Uterus (tissue), 2 donors: ENCODE results near the gene PDK2.

Experiments used
- POLR2A ChIP-seq, 2 donors: fragments of 450-650 bp; IDR thresholded peaks; one replicate each; pipeline ENCODE4 v1.6.1; 2016; ENCODE audit warnings: antibody characterized with exemption in 2 of 2, mild to moderate bottlenecking in 1 of 2, moderate library complexity in 1 of 2
- TF ChIP-seq, protein P1 (sequence below), 4 experiments: fragments of 200-600 bp in 2 of 4; fragments of 450-650 bp in 2 of 4; sonication (generic) in 2 of 4; IDR thresholded peaks; one replicate each; pipeline ENCODE4 v1.5.1; 2016 to 2019; ENCODE audit warnings: antibody characterized with exemption in 4 of 4, mild to moderate bottlenecking in 2 of 4, moderate library complexity in 1 of 4

GRCh38 chr17:50120475-50121253, 25.5 kb downstream of the PDK2 start:
- TF ChIP-seq, protein P1, sequence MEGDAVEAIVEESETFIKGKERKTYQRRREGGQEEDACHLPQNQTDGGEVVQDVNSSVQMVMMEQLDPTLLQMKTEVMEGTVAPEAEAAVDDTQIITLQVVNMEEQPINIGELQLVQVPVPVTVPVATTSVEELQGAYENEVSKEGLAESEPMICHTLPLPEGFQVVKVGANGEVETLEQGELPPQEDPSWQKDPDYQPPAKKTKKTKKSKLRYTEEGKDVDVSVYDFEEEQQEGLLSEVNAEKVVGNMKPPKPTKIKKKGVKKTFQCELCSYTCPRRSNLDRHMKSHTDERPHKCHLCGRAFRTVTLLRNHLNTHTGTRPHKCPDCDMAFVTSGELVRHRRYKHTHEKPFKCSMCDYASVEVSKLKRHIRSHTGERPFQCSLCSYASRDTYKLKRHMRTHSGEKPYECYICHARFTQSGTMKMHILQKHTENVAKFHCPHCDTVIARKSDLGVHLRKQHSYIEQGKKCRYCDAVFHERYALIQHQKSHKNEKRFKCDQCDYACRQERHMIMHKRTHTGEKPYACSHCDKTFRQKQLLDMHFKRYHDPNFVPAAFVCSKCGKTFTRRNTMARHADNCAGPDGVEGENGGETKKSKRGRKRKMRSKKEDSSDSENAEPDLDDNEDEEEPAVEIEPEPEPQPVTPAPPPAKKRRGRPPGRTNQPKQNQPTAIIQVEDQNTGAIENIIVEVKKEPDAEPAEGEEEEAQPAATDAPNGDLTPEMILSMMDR (IDR thresholded peaks at IDR 0.05), result no peak
- no peak for TF ChIP-seq POLR2A (IDR thresholded peaks at IDR 0.05)
